Measurements from ENCODE around the gene HDAC9.

HDAC9 gene

DNA sequence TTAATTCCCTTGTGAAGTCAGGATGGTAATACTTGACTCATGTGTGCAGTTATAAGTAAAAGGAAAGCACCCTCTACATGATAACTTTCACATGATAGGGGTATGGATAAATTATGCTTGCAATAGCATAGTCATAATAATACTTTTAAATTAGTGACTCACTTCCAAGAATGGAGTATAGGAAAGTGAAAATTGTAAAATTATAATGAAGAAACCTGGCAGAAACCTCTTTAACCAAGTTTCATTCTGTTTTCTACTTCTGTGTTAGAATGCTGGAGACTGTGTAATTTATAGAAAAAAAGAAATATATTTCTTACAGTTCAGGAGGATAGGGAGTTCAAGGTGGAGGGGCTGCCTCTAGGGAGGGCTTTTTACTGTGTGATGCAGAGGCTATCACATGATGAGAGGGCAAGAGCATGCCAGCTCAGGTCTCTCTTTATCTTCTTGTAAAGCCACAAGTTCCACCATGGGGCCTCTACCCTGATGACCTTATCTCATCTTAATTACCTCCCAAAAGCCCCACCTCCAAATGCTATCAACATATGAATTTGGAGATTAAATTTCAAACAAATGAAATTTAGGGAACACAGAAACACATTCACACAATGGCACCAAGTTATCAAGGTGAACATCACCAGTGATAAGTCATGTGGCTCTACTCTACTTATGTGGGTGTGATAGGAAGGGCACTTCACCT, 43.2 kb downstream of the HDAC9 start:
- TF ChIP-seq SIN3A (IDR thresholded peaks at IDR 0.05; ENCODE audit: borderline replicate concordance, insufficient read depth, low read length) (no peak), FOXP2 (optimal IDR thresholded peaks at IDR 0.05; ENCODE audit: borderline replicate concordance, extremely low read depth, extremely low read length, insufficient read depth) (no peak), TAF1 (IDR thresholded peaks at IDR 0.05; ENCODE audit: borderline replicate concordance, insufficient read depth, low read length) (no peak), POLR2AphosphoS5 (IDR thresholded peaks at IDR 0.05; ENCODE audit: low read depth, low read length) (no peak)
- TF ChIP-seq, protein P1, sequence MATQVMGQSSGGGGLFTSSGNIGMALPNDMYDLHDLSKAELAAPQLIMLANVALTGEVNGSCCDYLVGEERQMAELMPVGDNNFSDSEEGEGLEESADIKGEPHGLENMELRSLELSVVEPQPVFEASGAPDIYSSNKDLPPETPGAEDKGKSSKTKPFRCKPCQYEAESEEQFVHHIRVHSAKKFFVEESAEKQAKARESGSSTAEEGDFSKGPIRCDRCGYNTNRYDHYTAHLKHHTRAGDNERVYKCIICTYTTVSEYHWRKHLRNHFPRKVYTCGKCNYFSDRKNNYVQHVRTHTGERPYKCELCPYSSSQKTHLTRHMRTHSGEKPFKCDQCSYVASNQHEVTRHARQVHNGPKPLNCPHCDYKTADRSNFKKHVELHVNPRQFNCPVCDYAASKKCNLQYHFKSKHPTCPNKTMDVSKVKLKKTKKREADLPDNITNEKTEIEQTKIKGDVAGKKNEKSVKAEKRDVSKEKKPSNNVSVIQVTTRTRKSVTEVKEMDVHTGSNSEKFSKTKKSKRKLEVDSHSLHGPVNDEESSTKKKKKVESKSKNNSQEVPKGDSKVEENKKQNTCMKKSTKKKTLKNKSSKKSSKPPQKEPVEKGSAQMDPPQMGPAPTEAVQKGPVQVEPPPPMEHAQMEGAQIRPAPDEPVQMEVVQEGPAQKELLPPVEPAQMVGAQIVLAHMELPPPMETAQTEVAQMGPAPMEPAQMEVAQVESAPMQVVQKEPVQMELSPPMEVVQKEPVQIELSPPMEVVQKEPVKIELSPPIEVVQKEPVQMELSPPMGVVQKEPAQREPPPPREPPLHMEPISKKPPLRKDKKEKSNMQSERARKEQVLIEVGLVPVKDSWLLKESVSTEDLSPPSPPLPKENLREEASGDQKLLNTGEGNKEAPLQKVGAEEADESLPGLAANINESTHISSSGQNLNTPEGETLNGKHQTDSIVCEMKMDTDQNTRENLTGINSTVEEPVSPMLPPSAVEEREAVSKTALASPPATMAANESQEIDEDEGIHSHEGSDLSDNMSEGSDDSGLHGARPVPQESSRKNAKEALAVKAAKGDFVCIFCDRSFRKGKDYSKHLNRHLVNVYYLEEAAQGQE (IDR thresholded peaks at IDR 0.05; ENCODE audit: insufficient read depth in 1 of 2, low read depth in 2 of 2, low read length in 2 of 2), result no peak

- TF ChIP-seq, protein P1 (IDR thresholded peaks at IDR 0.05; ENCODE audit: insufficient read depth in 1 of 2, low read depth in 2 of 2, low read length in 2 of 2), result no peak
- TF ChIP-seq POLR2AphosphoS5 (IDR thresholded peaks at IDR 0.05; ENCODE audit: low read depth, low read length) (no peak), TAF1 (IDR thresholded peaks at IDR 0.05; ENCODE audit: borderline replicate concordance, insufficient read depth, low read length) (no peak), SIN3A (IDR thresholded peaks at IDR 0.05; ENCODE audit: borderline replicate concordance, insufficient read depth, low read length) (no peak), FOXP2 (optimal IDR thresholded peaks at IDR 0.05; ENCODE audit: borderline replicate concordance, extremely low read depth, extremely low read length, insufficient read depth) (no peak)
Measured at GRCh38 chr7:18540396-18540795, 44.8 kb downstream of the HDAC9 start.

GRCh38 chr7:18541181-18541870, 45.8 kb downstream of the HDAC9 start:
- no peak for TF ChIP-seq POLR2AphosphoS5 (IDR thresholded peaks at IDR 0.05; ENCODE audit: low read depth, low read length)
- TF ChIP-seq SIN3A (IDR thresholded peaks at IDR 0.05; ENCODE audit: borderline replicate concordance, insufficient read depth, low read length), result no peak
- TF ChIP-seq TAF1 (IDR thresholded peaks at IDR 0.05; ENCODE audit: borderline replicate concordance, insufficient read depth, low read length), result no peak
- no peak for TF ChIP-seq FOXP2 (optimal IDR thresholded peaks at IDR 0.05; ENCODE audit: borderline replicate concordance, extremely low read depth, extremely low read length, insufficient read depth)
- TF ChIP-seq, protein P1 (IDR thresholded peaks at IDR 0.05; ENCODE audit: insufficient read depth in 1 of 2, low read depth in 2 of 2, low read length in 2 of 2), result no peak

DNA sequence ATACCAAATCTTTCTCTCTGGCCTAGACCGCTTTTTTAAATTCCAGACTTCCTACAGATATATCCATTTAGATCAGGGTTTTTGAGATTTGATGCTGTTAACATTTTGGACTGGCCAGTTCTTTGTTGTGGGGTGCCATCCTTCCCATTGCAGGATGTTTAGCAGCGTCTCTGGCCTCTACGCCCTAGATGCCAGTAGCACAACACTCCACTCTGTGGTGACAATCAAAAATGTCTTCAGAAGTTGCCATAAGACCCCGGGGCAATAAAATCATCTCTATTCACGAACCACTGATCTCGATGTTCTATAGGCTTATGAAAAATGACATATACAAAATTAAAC, 46.3 kb downstream of the HDAC9 start:
- TF ChIP-seq FOXP2 (optimal IDR thresholded peaks at IDR 0.05; ENCODE audit: borderline replicate concordance, extremely low read depth, extremely low read length, insufficient read depth) (no peak), POLR2AphosphoS5 (IDR thresholded peaks at IDR 0.05; ENCODE audit: low read depth, low read length) (no peak), SIN3A (IDR thresholded peaks at IDR 0.05; ENCODE audit: borderline replicate concordance, insufficient read depth, low read length) (no peak), TAF1 (IDR thresholded peaks at IDR 0.05; ENCODE audit: borderline replicate concordance, insufficient read depth, low read length) (no peak)
- TF ChIP-seq, protein P1 (IDR thresholded peaks at IDR 0.05; ENCODE audit: insufficient read depth in 1 of 2, low read depth in 2 of 2, low read length in 2 of 2), result no peak

All from PFSK-1 (cell line).